RCC 7860 (cell line): Measurements from ENCODE around the gene NGEF.

Source experiments
- DNase-seq: peaks from one replicate; pipeline ENCODE4 v3.0.0-alpha.2; 2015; ENCODE audit warnings: low spot score
- FAIRE-seq: peaks from 2 replicates; lab custom pipeline; 2012; peaks lifted over from hg19 to GRCh38; lab: Jason Lieb, UNC

NGEF gene

DNA sequence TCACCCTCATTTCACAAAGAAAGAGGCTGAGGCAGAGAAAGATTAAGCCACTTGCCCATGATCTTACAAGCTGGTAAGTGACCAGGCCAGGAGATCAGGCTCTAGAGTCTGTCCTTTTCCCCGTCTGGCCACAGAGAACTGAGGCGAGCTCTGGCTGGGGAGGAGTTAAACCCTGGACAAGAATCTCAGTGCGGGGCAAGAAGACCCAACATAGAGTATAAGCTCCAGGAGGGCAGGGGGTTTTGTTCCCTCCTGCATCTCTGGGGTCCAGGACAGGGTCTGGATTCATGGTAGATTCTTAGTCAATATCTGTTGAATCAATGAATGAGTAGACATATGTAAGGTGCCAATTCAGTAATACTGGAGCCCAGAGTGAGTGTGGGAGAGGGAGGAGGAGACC lies 34.1 kb upstream of the NGEF start:
- FAIRE-seq = no peak
- no peak for DNase-seq

DNA sequence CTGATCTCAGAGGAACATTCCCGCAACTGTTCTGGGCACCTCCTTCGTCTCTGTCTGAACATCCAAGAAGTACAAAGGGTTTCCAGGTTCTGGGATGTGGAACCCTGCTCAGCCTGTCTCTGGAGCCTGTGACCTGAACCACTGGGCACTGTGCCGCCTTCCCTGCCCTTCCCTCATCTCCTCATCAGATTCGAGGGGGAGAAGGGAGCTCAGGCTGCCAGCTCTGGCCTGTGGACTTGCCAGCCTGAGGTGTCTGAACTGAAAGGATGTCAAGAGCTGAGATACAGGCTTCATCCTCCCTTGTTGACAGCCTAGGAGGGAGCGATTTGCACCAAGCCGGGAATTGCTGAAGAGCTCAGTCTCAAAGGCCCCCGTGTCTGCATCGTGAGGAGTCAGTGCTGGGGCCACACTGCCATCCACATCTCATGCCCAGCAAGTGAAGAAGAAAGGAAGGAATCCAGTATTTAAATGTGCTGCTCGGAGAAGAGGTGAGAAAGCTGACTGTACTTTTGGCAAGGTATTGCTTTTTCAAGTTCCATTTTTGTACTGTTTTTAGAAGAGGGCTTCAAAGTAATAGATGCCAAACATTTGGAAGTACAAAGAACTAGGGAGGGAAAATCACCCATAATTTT lies 32.0 kb upstream of the NGEF start:
- FAIRE-seq (no peak), DNase-seq (no peak)

DNA sequence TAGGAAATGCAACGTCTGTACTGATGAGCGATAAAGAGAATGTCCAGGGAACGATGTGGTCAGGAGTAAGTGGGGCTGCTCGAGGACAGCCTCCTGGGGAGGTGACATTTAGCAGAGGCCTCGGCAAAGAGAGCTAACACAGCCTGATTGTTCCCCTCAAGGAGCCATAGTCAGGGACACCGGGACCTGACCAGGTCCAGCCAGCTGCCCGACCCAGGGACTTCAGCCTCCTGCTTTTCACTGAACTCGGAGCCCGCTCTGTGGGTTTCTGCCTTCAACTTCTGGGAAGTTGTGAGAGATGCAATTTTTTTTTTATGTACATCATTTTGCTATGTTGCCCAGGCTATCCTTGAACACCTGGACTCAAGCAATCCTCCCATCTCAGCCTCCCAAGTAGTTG lies 29.5 kb upstream of the NGEF start:
- FAIRE-seq = no peak
- DNase-seq = no peak

- FAIRE-seq (no peak), DNase-seq (no peak)
Measured at GRCh38 chr2:233041722-233042323, 28.8 kb upstream of the NGEF start.

DNA sequence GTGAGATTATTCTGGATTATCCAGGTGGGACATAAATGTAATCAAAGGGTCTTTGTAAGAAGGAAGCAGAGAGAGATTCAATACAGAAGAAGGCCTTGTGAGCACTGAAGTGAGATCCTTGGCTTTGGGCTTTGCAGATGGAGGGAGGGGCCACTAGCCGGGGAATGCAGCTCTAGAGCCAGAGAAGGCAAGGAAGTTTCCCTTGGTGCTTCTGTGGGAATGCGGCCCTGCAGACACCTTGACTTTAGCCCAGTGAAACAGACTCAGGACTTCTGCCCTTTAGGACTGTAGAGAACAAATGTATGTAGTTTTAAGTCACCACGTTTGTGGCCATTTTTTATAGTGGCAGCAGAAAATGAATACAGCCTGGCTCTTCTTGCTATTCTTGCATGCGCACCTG lies 27.5 kb upstream of the NGEF start:
- FAIRE-seq = no peak

GRCh38 chr2:233039846-233040530 lies 26.9 kb upstream of the NGEF start:
- no peak for DNase-seq
- FAIRE-seq = no peak

More for the DNA sequence above, 27.5 kb upstream of the NGEF start:
- DNase-seq = no peak

- FAIRE-seq (no peak), DNase-seq (no peak)
Measured at GRCh38 chr2:233039212-233039845, 26.3 kb upstream of the NGEF start.

DNA sequence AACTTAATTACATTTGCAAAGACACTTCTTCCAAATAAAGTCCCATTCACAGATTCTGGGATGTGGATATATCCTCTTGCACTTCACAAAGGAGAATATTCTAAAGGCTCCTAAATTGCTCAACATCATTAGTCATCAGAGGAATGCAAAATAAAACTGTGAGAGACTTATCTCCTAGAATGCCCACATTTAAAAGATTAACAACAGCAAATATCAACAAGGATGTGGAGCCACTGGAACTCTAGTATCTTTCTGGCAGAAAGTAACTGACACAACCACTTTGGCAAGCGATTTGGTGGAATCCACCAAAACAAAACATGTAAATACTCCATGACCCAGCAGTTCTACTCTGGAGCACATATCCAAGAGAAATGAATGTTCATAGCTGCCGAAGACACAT lies 24.0 kb upstream of the NGEF start:
- DNase-seq (no peak), FAIRE-seq (no peak)

DNA sequence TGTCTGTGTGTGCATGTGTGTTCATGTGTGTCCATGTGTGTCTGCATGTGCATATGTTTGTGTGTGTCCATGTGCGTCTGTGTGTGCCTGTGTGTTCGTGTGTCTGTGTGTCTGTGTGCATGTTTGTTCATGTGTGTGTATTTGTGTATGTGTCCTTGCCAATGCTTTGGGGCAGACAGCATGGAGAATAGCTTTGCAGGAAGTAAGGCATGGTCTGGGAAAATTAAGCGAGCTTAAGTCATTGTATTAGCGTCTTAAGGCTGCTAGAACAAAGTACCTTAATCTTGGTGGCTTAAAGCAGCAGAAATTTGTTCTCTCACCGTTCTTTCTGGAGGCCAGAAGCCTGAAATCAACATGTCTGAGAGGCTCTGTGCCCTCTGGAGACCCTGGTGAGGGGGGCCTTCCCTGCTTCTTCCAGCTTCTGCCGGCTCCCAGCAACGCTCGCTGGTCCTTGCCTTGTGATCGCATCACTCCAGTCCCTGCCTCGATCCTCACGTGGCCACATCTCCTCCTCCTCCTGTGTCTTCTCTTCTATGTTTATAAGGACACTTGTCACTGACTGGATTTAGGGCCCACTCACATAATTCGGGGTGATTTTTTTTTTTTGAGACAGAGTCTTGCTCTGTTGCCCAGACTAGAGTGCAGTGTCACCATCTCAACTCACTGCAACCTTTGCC lies 23.2 kb upstream of the NGEF start:
- no peak for DNase-seq
- FAIRE-seq = no peak

GRCh38 chr2:233035426-233036161 lies 22.5 kb upstream of the NGEF start:
- DNase-seq = no peak
- FAIRE-seq = no peak

DNA sequence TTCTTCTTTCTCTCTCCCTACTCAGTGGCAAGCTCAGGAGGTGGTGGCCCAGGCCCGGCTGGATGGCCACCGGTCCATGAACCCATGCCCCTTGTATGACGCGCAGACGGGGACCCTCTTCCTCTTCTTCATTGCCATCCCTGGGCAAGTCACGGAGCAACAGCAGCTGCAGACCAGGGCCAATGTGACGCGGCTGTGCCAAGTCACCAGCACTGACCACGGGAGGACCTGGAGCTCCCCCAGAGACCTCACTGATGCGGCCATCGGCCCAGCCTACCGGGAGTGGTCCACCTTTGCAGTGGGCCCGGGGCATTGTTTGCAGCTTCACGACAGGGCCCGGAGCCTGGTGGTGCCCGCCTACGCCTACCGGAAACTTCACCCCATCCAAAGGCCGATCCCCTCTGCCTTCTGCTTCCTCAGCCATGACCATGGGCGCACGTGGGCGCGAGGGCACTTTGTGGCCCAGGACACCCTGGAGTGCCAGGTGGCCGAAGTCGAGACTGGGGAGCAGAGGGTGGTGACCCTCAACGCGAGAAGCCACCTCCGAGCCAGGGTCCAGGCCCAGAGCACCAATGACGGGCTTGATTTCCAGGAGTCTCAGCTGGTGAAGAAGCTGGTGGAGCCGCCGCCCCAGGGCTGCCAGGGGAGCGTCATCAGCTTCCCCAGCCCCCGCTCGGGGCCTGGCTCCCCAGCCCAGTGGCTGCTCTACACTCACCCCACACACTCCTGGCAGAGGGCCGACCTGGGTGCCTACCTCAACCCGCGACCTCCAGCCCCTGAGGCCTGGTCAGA lies 21.2 kb upstream of the NGEF start:
- DNase-seq (no peak), FAIRE-seq (no peak)

- DNase-seq = peak; percentile 75
Measured at GRCh38 chr2:233033672-233034071, 20.6 kb upstream of the NGEF start.

DNA sequence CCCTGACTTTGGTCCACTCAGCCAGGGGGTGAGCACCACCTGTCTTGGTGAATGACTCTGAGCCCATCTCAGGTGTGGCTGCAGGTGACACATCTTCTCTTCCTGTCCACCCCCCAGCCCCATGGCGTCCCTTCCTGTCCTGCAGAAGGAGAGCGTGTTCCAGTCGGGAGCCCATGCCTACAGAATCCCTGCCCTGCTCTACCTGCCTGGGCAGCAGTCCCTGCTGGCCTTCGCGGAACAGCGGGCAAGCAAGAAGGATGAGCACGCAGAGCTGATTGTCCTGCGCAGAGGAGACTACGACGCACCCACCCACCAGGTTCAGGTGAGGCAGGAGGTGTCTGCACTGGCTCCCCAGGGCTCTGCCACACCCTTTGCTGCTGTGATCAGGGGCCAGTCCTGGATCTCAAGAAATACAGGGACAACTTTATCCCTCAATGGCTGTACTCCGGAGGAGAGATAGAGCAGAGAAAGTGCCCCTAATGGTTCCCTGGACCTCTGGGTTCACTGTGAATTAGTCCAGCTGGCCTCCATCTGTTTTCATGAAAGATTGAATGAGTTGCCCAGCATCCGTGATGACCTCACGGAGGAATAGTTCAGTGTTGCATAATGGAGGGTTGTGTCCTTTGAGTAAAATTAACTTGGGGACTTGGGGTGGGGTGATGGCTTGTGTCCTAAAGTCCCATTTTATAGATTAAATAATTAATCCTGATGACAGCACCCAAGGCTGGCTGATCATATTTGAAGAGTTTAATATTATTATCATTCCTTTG lies 19.7 kb upstream of the NGEF start, which contains the start of gene NEU2:
NEU2 (plus strand) TSS at position 122 of the 770 bp plus-strand sequence; CDS start at position 122, 0 bp downstream.
- FAIRE-seq (no peak), DNase-seq (no peak)

More at GRCh38 chr2:233033672-233034071, 20.6 kb upstream of the NGEF start:
- no peak for FAIRE-seq

DNA sequence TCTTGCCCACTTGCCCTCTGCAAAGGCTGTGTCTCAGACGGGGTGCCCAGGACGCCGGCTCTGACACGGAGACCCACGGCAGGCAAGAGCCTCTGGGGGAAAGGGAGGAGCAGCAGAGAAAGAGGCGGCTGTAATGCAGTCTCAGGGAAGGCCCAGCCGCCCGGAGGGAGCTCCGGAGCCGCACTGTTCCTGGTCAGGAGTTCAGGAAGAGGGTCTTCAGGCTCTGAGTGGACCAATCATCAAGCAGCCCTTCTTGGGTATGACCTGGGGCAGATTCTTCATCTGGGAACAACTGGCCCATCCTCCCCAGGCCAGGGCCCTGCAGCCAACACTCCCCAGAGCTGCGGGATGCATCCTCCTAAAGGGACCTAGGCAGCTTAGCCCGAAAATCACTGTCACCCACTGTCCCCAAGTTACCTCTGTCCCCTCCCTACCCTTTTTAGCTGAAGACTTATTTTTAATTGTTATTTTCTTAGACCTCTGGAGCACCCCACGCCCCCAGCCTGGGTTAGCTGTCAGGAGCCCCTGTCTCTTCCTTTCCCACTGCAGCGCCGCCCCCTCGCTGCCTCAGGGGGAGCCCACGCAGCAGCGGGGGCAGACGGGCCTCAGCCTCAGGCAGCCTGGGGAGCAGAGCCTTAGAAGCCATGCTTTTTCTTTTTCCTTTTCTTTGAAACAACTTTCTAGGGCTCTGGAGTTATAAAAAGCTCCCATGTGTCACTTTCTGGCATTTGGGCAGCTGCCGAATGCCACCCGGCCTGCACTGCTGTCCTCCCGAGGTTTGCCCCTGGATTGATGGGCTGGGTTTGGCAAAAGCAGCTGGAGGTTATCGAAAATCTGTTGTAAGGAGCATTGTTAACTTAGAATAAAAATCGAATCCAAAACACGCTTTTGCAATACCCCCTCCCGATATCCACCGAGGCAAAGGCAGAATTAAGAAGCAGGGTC lies 18.8 kb upstream of the NGEF start:
- FAIRE-seq (no peak), DNase-seq (no peak)

DNA sequence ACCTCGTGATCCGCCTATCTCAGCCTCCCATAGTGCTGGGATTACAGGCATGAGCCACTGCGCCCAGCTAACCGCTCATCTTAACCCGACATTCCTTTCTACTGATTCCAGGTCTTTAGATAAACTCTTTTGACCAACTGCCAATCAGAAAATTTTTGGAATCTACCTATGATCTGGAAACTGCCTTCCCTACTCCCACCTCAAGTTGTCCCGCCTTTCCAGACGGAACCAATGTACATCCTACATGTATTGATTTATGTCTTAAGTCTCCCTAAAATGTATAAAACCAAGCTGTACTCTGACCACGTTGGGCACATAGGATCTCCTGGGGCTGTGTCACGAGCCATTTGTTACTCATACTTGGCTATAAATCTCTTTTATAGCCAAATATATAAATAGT lies 16.3 kb upstream of the NGEF start:
- FAIRE-seq = no peak
- DNase-seq = peak; percentile 64

- DNase-seq (no peak), FAIRE-seq (no peak)
Measured at GRCh38 chr2:233026198-233026813, 13.2 kb upstream of the NGEF start.

GRCh38 chr2:233025706-233026105 lies 12.7 kb upstream of the NGEF start:
- FAIRE-seq = no peak
- no peak for DNase-seq
